K562 (cell line): ENCODE results near the gene SLC7A4. TPM values are rescaled to one million over a fixed set of nuclear protein-coding genes. Genes with fewer than 3 reads are reported as not detected.

ENCODE experiments used
- CHAMP1 ChIP-seq: fragments of 450-650 bp; IDR thresholded peaks from 2 replicates; pipeline ENCODE4 v1.6.1; 2016; ENCODE audit warnings: mild to moderate bottlenecking
- CHD4 ChIP-seq: fragments of 200-600 bp; sonication (generic); IDR thresholded peaks from 3 replicates; pipeline ENCODE4 v1.6.1; 2012; ENCODE audit warnings: low read depth, mild to moderate bottlenecking, mixed read lengths, low read length, inconsistent platforms; ENCODE audit not compliant: insufficient read depth, insufficient replicate concordance, poor library complexity, severe bottlenecking
- HMG20A ChIP-seq: fragments of 450-650 bp; formaldehyde crosslinking; conservative IDR thresholded peaks from 2 replicates; pipeline ENCODE4 v1.4.0; 2020; ENCODE audit warnings: mild to moderate bottlenecking, mixed read lengths
- HNRNPK ChIP-seq: fragments of 200-400 bp; formaldehyde crosslinking; IDR thresholded peaks from one replicate; pipeline ENCODE4 v1.6.1; 2018; ENCODE audit warnings: mild to moderate bottlenecking, low read depth, low read length; ENCODE audit not compliant: poor library complexity, severe bottlenecking
- JUND ChIP-seq, 2 experiments: IDR thresholded peaks; 2 replicates in 1 of 2; 3 replicates in 1 of 2; pipeline ENCODE4 v1.6.1; 2011; ENCODE audit warnings: borderline replicate concordance in 2 of 2, low read depth in 2 of 2, low read length in 2 of 2, improper control_type of control experiment in 1 of 2, missing biosample characterization in 1 of 2, missing genetic modification characterization in 1 of 2, missing genetic modification reagents in 1 of 2
- PCBP1 ChIP-seq: fragments of 200-400 bp; formaldehyde crosslinking; IDR thresholded peaks from 2 replicates; pipeline ENCODE4 v1.6.1; 2018; ENCODE audit warnings: mild to moderate bottlenecking, low read depth, low read length; ENCODE audit not compliant: poor library complexity, severe bottlenecking
- SAP30 ChIP-seq: fragments of 200-600 bp; sonication (generic); IDR thresholded peaks from 2 replicates; pipeline ENCODE4 v1.6.1; 2012; ENCODE audit warnings: borderline replicate concordance, low read depth, mild to moderate bottlenecking, moderate library complexity, low read length, control low read depth, inconsistent platforms; ENCODE audit not compliant: insufficient read depth, poor library complexity, severe bottlenecking
- SIN3B ChIP-seq: fragments of 450-650 bp; IDR thresholded peaks from 2 replicates; pipeline ENCODE4 v1.6.1; 2017; ENCODE audit warnings: low read depth, mild to moderate bottlenecking, moderate library complexity
- TCFL5 ChIP-seq: fragments of 250-450 bp; sonication (Bioruptor Pico); conservative IDR thresholded peaks from 2 replicates; pipeline ENCODE4 v1.6.1; 2021; ENCODE audit warnings: mild to moderate bottlenecking, moderate library complexity, matching md5 sums
- WHSC1 ChIP-seq: IDR thresholded peaks from one replicate; pipeline ENCODE4 v1.6.1; 2012; ENCODE audit warnings: low read length, control low read depth, inconsistent platforms
- ZFP1 ChIP-seq: fragments of 450-650 bp; formaldehyde crosslinking; IDR thresholded peaks from 2 replicates; pipeline ENCODE4 v1.4.0; 2020; ENCODE audit warnings: mild to moderate bottlenecking, mixed read lengths
- ZKSCAN8 ChIP-seq: fragments of 200-800 bp; sonication (Bioruptor generic); IDR thresholded peaks from 2 replicates; pipeline ENCODE4 v1.6.1; 2016; ENCODE audit warnings: missing genetic modification characterization, missing compliant biosample characterization
- ZNF212 ChIP-seq: fragments of 450-650 bp; formaldehyde crosslinking; IDR thresholded peaks from 2 replicates; pipeline ENCODE4 v1.4.0; 2020; ENCODE audit warnings: mild to moderate bottlenecking
- ZNF644 ChIP-seq: fragments of 200-800 bp; sonication (Bioruptor generic); IDR thresholded peaks from 2 replicates; pipeline ENCODE4 v1.6.1; 2016; ENCODE audit warnings: low read depth, missing genetic modification characterization, missing compliant biosample characterization
- ZNF764 ChIP-seq: fragments of 250-450 bp; sonication (Bioruptor Pico); IDR thresholded peaks from 2 replicates; pipeline ENCODE4 v1.4.0; 2020; ENCODE audit warnings: low read depth, mild to moderate bottlenecking, moderate library complexity
- ZNF830 ChIP-seq: fragments of 250-450 bp; sonication (Bioruptor Pico); IDR thresholded peaks from 2 replicates; pipeline ENCODE4 v1.5.0; 2021; ENCODE audit warnings: mild to moderate bottlenecking
- polyA plus RNA-seq, 8 experiments: library from polyadenylated mRNA; depleted of rRNA in 4 of 8; stranded (reverse) in 5 of 8; unstranded in 3 of 8; fragments of >200 nt; fragmentation: Nextera tagmentation in 2 of 8; fragmentation: Illumina TruSeq in 1 of 8; extraction: Ambion mirVana in 2 of 8; extraction: Trizol in 1 of 8; gene quantifications; 2 replicates each; pipeline versions ENCODE4 v1.2.1 to v1.2.3, GENCODE V29; 2011 to 2014; ENCODE audit warnings: inconsistent platforms in 1 of 8, missing spikeins in 1 of 8
- total RNA-seq, 7 experiments: library from RNA; depleted of rRNA in 6 of 7; stranded (reverse); fragments of >200 nt in 6 of 7; fragmentation: Illumina TruSeq in 2 of 7; extraction: Trizol in 2 of 7; gene quantifications; 2 replicates each; pipeline versions ENCODE4 v1.2.1 to v1.2.3, GENCODE V29; 2011 to 2021; ENCODE audit warnings: low replicate concordance in 1 of 7

The SLC7A4 gene
- total and polyA plus RNA-seq, 9 of the 15 experiments (the other 6 are each of a cell fraction or from before 2014, with no cell fraction given), result not detected

DNA sequence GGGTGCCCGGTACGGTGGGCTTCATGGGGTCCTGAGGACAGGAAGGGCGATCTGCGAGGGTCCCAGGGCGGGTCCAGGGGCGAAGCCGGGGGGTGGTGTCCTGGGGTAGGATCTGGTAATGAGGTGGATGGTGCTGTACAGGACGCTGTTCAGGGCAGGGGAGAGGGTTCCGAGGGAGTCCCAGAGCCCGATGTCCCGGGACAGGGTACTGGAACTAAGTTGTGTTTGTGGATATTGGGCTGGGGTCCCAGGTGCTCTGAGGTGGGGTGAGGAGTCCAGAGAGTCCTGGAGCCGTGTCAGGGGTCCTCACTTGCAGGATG, 49.8 kb downstream of the SLC7A4 start (continued):
- TF ChIP-seq ZFP1 (CRISPR knock-in tag), result 0 out of 2 replicates have a peak, but pooled peaks have one; percentile 40
- no peak for TF ChIP-seq ZNF644 (tag)
- no peak for TF ChIP-seq CHAMP1
- TF ChIP-seq PCBP1, result no peak
- no peak for TF ChIP-seq TCFL5 (CRISPR knock-in tag)
- TF ChIP-seq ZKSCAN8 (CRISPR knock-in tag), result no peak
- peak; percentile 10 for TF ChIP-seq WHSC1
- peak; percentile 80 for TF ChIP-seq CHD4
- TF ChIP-seq ZNF764 (CRISPR knock-in tag), result peak; percentile 80; the same call in 1 of the 2 replicates
- TF ChIP-seq ZNF212 (CRISPR knock-in tag), result 0 out of 2 replicates have a peak, but pooled peaks have one; percentile 64
- TF ChIP-seq SIN3B, result no peak
- TF ChIP-seq HMG20A, result no peak
- TF ChIP-seq JUND (IDR thresholded peaks at IDR 0.05; ENCODE audit: borderline replicate concordance, low read depth, low read length), result no peak
- no peak for TF ChIP-seq JUND (tag; IDR thresholded peaks at IDR 0.05; ENCODE audit: borderline replicate concordance, low read depth, low read length)
- TF ChIP-seq ZNF830 (CRISPR knock-in tag), result no peak
- no peak for TF ChIP-seq HNRNPK
- peak; percentile 83 for TF ChIP-seq SAP30
